K562 (cell line): Measurements from ENCODE around the gene LONP1. TPM values are rescaled to one million over a fixed set of nuclear protein-coding genes. Genes with fewer than 3 reads are reported as not detected.

Source experiments
- C11orf30 ChIP-seq: fragments of 450-650 bp; IDR thresholded peaks from 2 replicates; pipeline ENCODE4 v1.6.1; 2016; ENCODE audit warnings: low read depth, mild to moderate bottlenecking
- E2F3 ChIP-seq: fragments of 250-450 bp; sonication (Bioruptor Pico); IDR thresholded peaks from 2 replicates; pipeline ENCODE4 v1.4.0; 2020; ENCODE audit warnings: mild to moderate bottlenecking
- HMGN3 ChIP-seq: IDR thresholded peaks from 2 replicates; pipeline ENCODE4 v1.6.1; 2011; ENCODE audit warnings: borderline replicate concordance, low read depth, mild to moderate bottlenecking, mixed read lengths, low read length; ENCODE audit not compliant: insufficient read length; ENCODE audit errors: extremely low read depth
- HNRNPK ChIP-seq: fragments of 200-400 bp; formaldehyde crosslinking; IDR thresholded peaks from one replicate; pipeline ENCODE4 v1.6.1; 2018; ENCODE audit warnings: mild to moderate bottlenecking, low read depth, low read length; ENCODE audit not compliant: poor library complexity, severe bottlenecking
- KDM4B ChIP-seq, 2 experiments: fragments of 450-650 bp in 1 of 2; sonication (generic) in 1 of 2; IDR thresholded peaks; 2 replicates each; pipeline ENCODE4 v1.6.1; 2016 to 2017; ENCODE audit warnings: borderline replicate concordance in 2 of 2, antibody characterized with exemption in 1 of 2, low read depth in 1 of 2, mild to moderate bottlenecking in 1 of 2
- NR2F6 ChIP-seq: fragments of 450-650 bp; formaldehyde crosslinking; IDR thresholded peaks from 2 replicates; pipeline ENCODE4 v1.4.0; 2020; ENCODE audit warnings: mild to moderate bottlenecking
- PCBP2 ChIP-seq: fragments of 200-400 bp; formaldehyde crosslinking; IDR thresholded peaks from 2 replicates; pipeline ENCODE4 v1.6.1; 2018; ENCODE audit warnings: low read length, low read depth, mild to moderate bottlenecking, moderate library complexity; ENCODE audit not compliant: poor library complexity, severe bottlenecking
- PURB ChIP-seq: sonication (generic); formaldehyde crosslinking; IDR thresholded peaks from 2 replicates; pipeline ENCODE4 v1.9.0; 2021; ENCODE audit warnings: low read depth, mild to moderate bottlenecking, missing genetic modification reagents
- SNIP1 ChIP-seq: fragments of 450-650 bp; IDR thresholded peaks from 2 replicates; pipeline ENCODE4 v1.7.1; 2017; ENCODE audit warnings: low read depth, mild to moderate bottlenecking
- SNRNP70 ChIP-seq: fragments of 200-400 bp; formaldehyde crosslinking; optimal IDR thresholded peaks from 2 replicates; pipeline ENCODE3; 2017; ENCODE audit warnings: low read depth, low read length
- YY1 ChIP-seq, 3 experiments: IDR thresholded peaks; 2 replicates each; pipeline ENCODE4 v1.6.1; 2011; ENCODE audit warnings: low read length in 2 of 3, mild to moderate bottlenecking in 2 of 3, moderate library complexity in 2 of 3, borderline replicate concordance in 1 of 3, control low read depth in 1 of 3, low read depth in 1 of 3; ENCODE audit not compliant: insufficient read depth in 3 of 3, insufficient replicate concordance in 2 of 3, control insufficient read depth in 1 of 3, insufficient read length in 1 of 3; ENCODE audit errors: extremely low read depth in 1 of 3
- ZC3H4 ChIP-seq: sonication (generic); formaldehyde crosslinking; IDR thresholded peaks from 2 replicates; pipeline ENCODE4 v1.9.0; 2021; ENCODE audit warnings: missing genetic modification reagents, borderline replicate concordance
- ZC3H8 ChIP-seq: fragments of 450-650 bp; IDR thresholded peaks from 2 replicates; pipeline ENCODE4 v1.6.1; 2017
- ZNF124 ChIP-seq: sonication (generic); formaldehyde crosslinking; IDR thresholded peaks from 2 replicates; pipeline ENCODE4 v1.8.1; 2022; ENCODE audit warnings: missing genetic modification reagents
- ZNF644 ChIP-seq: fragments of 200-800 bp; sonication (Bioruptor generic); IDR thresholded peaks from 2 replicates; pipeline ENCODE4 v1.6.1; 2016; ENCODE audit warnings: low read depth, missing genetic modification characterization, missing compliant biosample characterization
- ZSCAN29 ChIP-seq: fragments of 450-650 bp; IDR thresholded peaks from 2 replicates; pipeline ENCODE4 v1.6.1; 2017
- polyA plus RNA-seq, 8 experiments: library from polyadenylated mRNA; depleted of rRNA in 4 of 8; stranded (reverse) in 5 of 8; unstranded in 3 of 8; fragments of >200 nt; fragmentation: Nextera tagmentation in 2 of 8; fragmentation: Illumina TruSeq in 1 of 8; extraction: Ambion mirVana in 2 of 8; extraction: Trizol in 1 of 8; gene quantifications; 2 replicates each; pipeline versions ENCODE4 v1.2.1 to v1.2.3, GENCODE V29; 2011 to 2014; ENCODE audit warnings: inconsistent platforms in 1 of 8, missing spikeins in 1 of 8
- total RNA-seq, 7 experiments: library from RNA; depleted of rRNA in 6 of 7; stranded (reverse); fragments of >200 nt in 6 of 7; fragmentation: Illumina TruSeq in 2 of 7; extraction: Trizol in 2 of 7; gene quantifications; 2 replicates each; pipeline versions ENCODE4 v1.2.1 to v1.2.3, GENCODE V29; 2011 to 2021; ENCODE audit warnings: low replicate concordance in 1 of 7
- TF ChIP-seq, protein P1 (sequence below): fragments of 250-450 bp; sonication (Bioruptor Pico); IDR thresholded peaks from 2 replicates; pipeline ENCODE4 v1.8.0; 2022; ENCODE audit warnings: moderate library complexity, mild to moderate bottlenecking, inconsistent platforms
- TF ChIP-seq, protein P2 (sequence below), 2 experiments: IDR thresholded peaks; 2 replicates each; pipeline ENCODE4 v1.6.1; 2011; ENCODE audit warnings: borderline replicate concordance in 1 of 2, control low read depth in 1 of 2, low read depth in 1 of 2, low read length in 1 of 2, mild to moderate bottlenecking in 1 of 2, mixed read lengths in 1 of 2, moderate library complexity in 1 of 2; ENCODE audit not compliant: insufficient read depth in 1 of 2, insufficient read length in 1 of 2, poor library complexity in 1 of 2, severe bottlenecking in 1 of 2; ENCODE audit errors: extremely low read depth in 1 of 2
- TF ChIP-seq, protein P3 (sequence below): fragments of 450-650 bp; IDR thresholded peaks from 2 replicates; pipeline ENCODE4 v1.6.1; 2018; ENCODE audit not compliant: partially characterized antibody
- TF ChIP-seq, protein P4 (sequence below): sonication (generic); formaldehyde crosslinking; IDR thresholded peaks from 2 replicates; pipeline ENCODE4 v1.9.0; 2022; ENCODE audit warnings: mild to moderate bottlenecking, missing genetic modification reagents

LONP1 gene
- total and polyA plus RNA-seq, 9 of the 15 experiments (the other 6 are each of a cell fraction or from before 2014, with no cell fraction given) = 1.1 to 238 (median 84.5) TPM

DNA sequence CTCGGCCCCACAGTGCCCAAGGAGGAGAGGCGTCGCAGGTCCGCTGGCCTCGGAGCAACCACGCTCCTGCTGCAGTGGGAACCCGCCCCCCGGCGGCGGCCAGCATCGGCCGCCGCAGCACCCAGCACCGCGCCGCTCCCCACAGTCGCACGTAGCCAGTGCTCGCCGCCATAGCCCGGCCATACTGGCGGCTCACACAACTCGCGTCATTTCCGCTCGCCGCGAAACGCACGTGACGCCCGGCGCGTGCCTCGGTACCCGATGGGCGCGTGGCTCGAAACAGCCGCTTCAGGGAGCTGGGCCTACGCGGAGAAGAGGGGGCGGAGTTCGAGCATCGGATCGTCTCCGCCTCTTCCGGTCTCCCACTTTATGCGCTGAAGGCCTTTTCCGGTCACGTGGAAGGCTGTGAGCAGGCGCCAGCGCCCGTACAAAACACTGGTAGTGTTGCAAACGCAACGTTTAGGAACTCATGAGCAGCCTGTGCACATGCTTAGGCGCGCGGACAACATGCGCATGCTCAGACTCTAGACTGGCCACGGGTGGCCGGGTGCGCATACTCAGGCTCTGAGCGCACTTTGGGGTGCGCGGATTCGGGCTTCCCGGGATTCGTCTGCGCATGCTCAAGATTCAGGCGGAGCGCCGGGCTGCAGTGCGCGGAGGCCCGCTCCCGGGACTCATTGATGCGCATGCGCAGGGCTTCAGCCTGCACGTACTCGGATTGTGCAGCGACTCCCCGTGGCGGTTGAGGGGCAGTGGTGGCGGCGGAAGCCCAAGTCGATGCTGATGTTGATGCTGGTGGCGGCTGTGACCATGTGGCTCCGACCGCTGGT is at the start of gene LONP1, which contains the start of gene CATSPERD (continued):
- TF ChIP-seq HMGN3 = peak; percentile 32
- TF ChIP-seq PURB (CRISPR knock-in tag) = no peak
- TF ChIP-seq ZSCAN29 = no peak
- TF ChIP-seq, protein P1, sequence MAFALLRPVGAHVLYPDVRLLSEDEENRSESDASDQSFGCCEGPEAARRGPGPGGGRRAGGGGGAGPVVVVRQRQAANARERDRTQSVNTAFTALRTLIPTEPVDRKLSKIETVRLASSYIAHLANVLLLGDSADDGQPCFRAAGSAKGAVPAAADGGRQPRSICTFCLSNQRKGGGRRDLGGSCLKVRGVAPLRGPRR = no peak
- no peak for TF ChIP-seq NR2F6 (CRISPR knock-in tag)
- TF ChIP-seq E2F3 = no peak; the same call in 1 of the 2 replicates
- no peak for TF ChIP-seq SNRNP70
- no peak for TF ChIP-seq HNRNPK
- TF ChIP-seq ZC3H8 = no peak
- TF ChIP-seq, protein P2, sequence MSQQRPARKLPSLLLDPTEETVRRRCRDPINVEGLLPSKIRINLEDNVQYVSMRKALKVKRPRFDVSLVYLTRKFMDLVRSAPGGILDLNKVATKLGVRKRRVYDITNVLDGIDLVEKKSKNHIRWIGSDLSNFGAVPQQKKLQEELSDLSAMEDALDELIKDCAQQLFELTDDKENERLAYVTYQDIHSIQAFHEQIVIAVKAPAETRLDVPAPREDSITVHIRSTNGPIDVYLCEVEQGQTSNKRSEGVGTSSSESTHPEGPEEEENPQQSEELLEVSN (IDR thresholded peaks at IDR 0.05; ENCODE audit: borderline replicate concordance in 1 of 2, extremely low read depth in 1 of 2, insufficient read depth in 1 of 2, insufficient read length in 1 of 2, low read depth in 1 of 2, low read length in 1 of 2, poor library complexity in 1 of 2, severe bottlenecking in 1 of 2) = peak; percentile 88 to 97
- 0 out of 4 replicates have a peak, but pooled peaks of 1 of the 2 experiments have one; percentile 40 for TF ChIP-seq KDM4B (IDR thresholded peaks at IDR 0.05; ENCODE audit: borderline replicate concordance in 2 of 2, low read depth in 1 of 2)
- TF ChIP-seq, protein P3, sequence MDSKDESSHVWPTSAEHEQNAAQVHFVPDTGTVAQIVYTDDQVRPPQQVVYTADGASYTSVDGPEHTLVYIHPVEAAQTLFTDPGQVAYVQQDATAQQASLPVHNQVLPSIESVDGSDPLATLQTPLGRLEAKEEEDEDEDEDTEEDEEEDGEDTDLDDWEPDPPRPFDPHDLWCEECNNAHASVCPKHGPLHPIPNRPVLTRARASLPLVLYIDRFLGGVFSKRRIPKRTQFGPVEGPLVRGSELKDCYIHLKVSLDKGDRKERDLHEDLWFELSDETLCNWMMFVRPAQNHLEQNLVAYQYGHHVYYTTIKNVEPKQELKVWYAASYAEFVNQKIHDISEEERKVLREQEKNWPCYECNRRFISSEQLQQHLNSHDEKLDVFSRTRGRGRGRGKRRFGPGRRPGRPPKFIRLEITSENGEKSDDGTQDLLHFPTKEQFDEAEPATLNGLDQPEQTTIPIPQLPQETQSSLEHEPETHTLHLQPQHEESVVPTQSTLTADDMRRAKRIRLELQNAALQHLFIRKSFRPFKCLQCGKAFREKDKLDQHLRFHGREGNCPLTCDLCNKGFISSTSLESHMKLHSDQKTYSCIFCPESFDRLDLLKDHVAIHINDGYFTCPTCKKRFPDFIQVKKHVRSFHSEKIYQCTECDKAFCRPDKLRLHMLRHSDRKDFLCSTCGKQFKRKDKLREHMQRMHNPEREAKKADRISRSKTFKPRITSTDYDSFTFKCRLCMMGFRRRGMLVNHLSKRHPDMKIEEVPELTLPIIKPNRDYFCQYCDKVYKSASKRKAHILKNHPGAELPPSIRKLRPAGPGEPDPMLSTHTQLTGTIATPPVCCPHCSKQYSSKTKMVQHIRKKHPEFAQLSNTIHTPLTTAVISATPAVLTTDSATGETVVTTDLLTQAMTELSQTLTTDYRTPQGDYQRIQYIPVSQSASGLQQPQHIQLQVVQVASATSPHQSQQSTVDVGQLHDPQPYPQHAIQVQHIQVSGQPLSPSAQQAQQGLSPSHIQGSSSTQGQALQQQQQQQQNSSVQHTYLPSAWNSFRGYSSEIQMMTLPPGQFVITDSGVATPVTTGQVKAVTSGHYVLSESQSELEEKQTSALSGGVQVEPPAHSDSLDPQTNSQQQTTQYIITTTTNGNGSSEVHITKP = peak; percentile 4
- TF ChIP-seq YY1 (IDR thresholded peaks at IDR 0.05; ENCODE audit: borderline replicate concordance in 1 of 3, control insufficient read depth in 1 of 3, extremely low read depth in 1 of 3, insufficient read depth in 3 of 3, insufficient read length in 1 of 3, insufficient replicate concordance in 2 of 3, low read depth in 1 of 3, low read length in 2 of 3) = peak; percentile 89 to 98 (median 98)
- TF ChIP-seq ZNF644 (tag) = no peak; the same call in 1 of the 2 replicates
- no peak for TF ChIP-seq ZC3H4 (CRISPR knock-in tag)
- TF ChIP-seq PCBP2 = no peak
- TF ChIP-seq ZNF124 (CRISPR knock-in tag) = no peak
- peak; percentile 98 for TF ChIP-seq C11orf30
- TF ChIP-seq SNIP1 = no peak
- TF ChIP-seq, protein P4, sequence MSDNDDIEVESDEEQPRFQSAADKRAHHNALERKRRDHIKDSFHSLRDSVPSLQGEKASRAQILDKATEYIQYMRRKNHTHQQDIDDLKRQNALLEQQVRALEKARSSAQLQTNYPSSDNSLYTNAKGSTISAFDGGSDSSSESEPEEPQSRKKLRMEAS = peak; percentile 99
